Ectodermal cell (in vitro differentiated cells): ENCODE data around the gene NSL1.
"Not testable (repeated sequence)": the region's sequence is repeated elsewhere in the genome, so short reads cannot be mapped to it uniquely, and the experiment has no call there.

Source experiments
- H3K27ac ChIP-seq: 2 replicates; pipeline ENCODE4 v1.7.0; 2013; ENCODE audit warnings: mild to moderate bottlenecking, low read depth, low read length; ENCODE audit not compliant: insufficient read depth, poor library complexity, severe bottlenecking
- H3K27me3 ChIP-seq: 2 replicates; pipeline ENCODE4 v1.7.0; 2013; ENCODE audit warnings: mild to moderate bottlenecking, low read length; ENCODE audit not compliant: insufficient read depth, control insufficient read depth, poor library complexity, severe bottlenecking
- H3K36me3 ChIP-seq: one replicate; pipeline ENCODE4 v1.7.0; 2013; ENCODE audit warnings: low read length; ENCODE audit not compliant: control insufficient read depth, insufficient read depth
- H3K4me1 ChIP-seq: one replicate; pipeline ENCODE4 v1.7.0; 2013; ENCODE audit warnings: low read length; ENCODE audit not compliant: control insufficient read depth, insufficient read depth
- H3K4me3 ChIP-seq: 2 replicates; pipeline ENCODE4 v1.7.0; 2013; ENCODE audit warnings: low read depth, low read length, control low read depth; ENCODE audit not compliant: insufficient read depth
- H3K9me3 ChIP-seq: 2 replicates; pipeline ENCODE4 v1.7.0; 2013; ENCODE audit warnings: mild to moderate bottlenecking, low read length, moderate library complexity; ENCODE audit not compliant: control insufficient read depth
- WGBS, 2 experiments: methylation state at CpG; one replicate each; pipeline ENCODE4 v1.1.7; 2013; ENCODE audit warnings: missing lambda C conversion rate in 2 of 2; 5-methylcytosine and 5-hydroxymethylcytosine counted together

NSL1 gene

DNA sequence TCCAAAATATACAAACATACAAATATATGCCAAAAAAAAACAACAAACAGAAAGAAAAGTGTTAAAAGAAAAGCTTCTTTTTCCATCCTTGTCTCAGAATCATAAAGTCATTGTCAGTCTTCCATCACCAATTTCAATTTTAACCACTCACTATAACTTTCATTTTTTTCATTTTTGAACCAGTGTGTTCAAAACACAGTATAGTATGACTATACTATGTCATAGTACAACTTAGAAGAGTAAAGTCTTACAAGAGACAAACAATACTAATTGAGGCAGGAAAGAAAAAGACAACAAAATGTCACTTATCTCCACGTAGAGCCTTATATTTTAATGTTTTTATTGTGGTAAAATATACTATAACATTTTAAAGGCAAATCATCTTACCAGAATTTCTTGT, 7.6 kb downstream of the NSL1 start:
- H3K27me3 ChIP-seq, result no peaks in the 10 kb centered on the region
- H3K4me3 ChIP-seq, result no peak overlapping the region
- no peaks in the 10 kb centered on the region for H3K4me1 ChIP-seq
- WGBS, 2 experiments, result no CpG with 5 or more reads among the region's 1 CpG
- peaks cover 2% of the 10 kb centered on the region for H3K9me3 ChIP-seq
- no peak overlapping the region for H3K27ac ChIP-seq
- H3K36me3 ChIP-seq, result peaks cover 46% of the 10 kb centered on the region

DNA sequence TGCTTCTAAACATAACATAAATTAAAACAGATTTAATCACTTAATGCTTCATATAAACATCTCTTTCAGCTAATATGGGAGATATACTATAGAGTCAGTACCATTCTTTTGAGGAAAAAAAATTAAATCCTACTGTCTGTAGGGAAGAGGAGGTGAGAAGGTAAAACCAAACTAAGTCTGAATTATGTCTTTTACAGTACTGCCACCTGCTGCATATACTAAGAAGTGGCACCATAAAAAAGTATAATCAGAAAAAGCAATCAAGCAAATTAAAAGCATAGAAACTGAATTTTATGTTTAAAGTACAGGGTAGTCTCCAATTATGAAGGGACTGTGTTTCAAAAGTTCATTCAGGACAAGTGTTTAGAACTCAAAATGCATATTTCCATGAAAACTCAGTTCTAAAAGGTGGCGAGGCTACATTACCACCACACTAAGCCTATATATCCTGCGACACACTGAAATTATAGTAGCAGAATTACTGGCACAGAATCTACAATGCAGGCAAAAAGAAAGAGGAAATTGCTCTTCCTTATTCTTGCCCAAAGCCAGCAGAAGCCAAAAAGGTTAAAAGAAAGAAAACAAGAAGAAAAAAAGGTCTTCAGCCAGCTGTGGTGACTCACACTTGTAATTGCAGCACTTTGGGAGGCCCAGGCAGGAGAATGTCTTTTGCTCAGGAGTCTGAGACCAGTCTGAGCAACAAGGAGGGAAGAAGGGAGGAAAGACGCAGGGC, 9.0 kb downstream of the NSL1 start:
- peaks cover 46% of the 10 kb centered on the region for H3K36me3 ChIP-seq
- H3K27ac ChIP-seq, result no peak overlapping the region
- no peaks in the 10 kb centered on the region for H3K4me1 ChIP-seq
- no peaks in the 10 kb centered on the region for H3K27me3 ChIP-seq
- WGBS, 2 experiments, result 92 to 97% methylated on average over 3 of the region's 3 CpGs
- H3K4me3 ChIP-seq, result no peak overlapping the region
- peaks cover 2% of the 10 kb centered on the region for H3K9me3 ChIP-seq

DNA sequence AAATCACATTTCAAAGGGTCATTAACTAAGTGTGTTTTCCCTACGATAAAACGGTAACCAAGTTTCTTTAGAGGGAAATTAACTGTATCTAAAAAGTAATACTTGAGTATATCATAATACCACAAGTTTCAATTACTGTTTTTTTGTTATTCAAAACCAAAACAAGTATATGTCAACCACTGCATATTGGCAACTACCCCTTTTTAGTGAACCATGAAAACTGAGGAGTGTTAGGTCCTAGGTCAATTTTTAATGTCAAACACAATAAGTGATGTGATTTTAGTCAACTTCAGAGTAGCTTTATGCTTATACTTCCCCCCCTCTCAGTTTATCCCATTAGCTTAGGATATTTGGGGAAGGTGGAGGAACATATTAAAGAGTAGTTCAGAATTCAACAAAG, 10.4 kb downstream of the NSL1 start:
- Histone ChIP-seq H3K36me3 (peaks cover 38% of the 10 kb centered on the region), H3K27me3 (no peaks in the 10 kb centered on the region), H3K4me1 (no peaks in the 10 kb centered on the region), H3K27ac (no peak overlapping the region), H3K9me3 (peaks cover 2% of the 10 kb centered on the region), H3K4me3 (no peak overlapping the region)
- 100% methylated on average over 2 of the region's 2 CpGs; no CpG with 5 or more reads in 1 of the 2 experiments for WGBS, 2 experiments

DNA sequence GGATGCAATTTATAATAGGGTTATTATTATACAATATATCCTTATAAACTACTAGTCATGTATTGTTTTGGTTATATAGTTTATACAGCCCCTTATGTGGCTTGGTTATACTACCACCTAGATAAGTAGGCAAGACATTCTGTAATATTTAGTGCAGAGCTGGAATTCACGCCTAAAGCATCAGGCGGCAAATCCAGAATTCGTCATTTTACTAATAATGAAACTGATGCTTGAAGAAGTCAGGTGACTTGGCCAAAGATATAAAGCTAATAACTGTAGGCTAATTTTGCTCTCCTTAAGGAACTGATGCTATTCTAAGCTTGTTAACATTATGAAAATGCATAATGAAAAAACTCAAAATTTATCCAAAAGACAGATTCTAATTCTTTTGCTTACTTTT, 10.8 kb downstream of the NSL1 start:
- Histone ChIP-seq H3K27me3 (no peaks in the 10 kb centered on the region), H3K36me3 (peaks cover 38% of the 10 kb centered on the region), H3K9me3 (peaks cover 2% of the 10 kb centered on the region), H3K27ac (no peak overlapping the region), H3K4me1 (no peaks in the 10 kb centered on the region), H3K4me3 (no peak overlapping the region)
- WGBS, 2 experiments, result 98% methylated on average over 3 of the region's 3 CpGs

DNA sequence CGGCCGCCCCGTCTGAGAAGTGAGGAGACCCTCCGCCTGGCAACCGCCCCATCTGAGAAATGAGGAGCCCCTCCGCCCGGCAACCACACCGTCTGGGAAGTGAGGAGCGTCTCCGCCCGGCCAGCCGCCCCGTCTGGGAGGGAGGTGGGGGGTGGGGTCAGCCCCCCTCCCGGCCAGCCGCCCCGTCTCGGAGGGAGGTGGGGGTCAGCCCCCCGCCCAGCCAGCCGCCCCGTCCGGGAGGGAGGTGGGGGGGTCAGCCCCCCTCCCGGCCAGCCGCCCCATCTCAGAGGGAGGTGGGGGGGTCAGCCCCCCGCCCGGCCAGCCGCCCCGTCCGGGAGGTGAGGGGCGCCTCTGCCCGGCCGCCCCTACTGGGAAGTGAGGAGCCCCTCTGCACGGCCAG, 12.5 kb downstream of the NSL1 start:
- not testable (repeated sequence) for H3K4me3 ChIP-seq, H3K4me1 ChIP-seq, H3K27me3 ChIP-seq, H3K9me3 ChIP-seq, H3K27ac ChIP-seq
- WGBS, 2 experiments, result 94 to 99% methylated on average over 16 to 24 of the region's 32 CpGs
- H3K36me3 ChIP-seq, result peaks cover 30% of the 10 kb centered on the region

DNA sequence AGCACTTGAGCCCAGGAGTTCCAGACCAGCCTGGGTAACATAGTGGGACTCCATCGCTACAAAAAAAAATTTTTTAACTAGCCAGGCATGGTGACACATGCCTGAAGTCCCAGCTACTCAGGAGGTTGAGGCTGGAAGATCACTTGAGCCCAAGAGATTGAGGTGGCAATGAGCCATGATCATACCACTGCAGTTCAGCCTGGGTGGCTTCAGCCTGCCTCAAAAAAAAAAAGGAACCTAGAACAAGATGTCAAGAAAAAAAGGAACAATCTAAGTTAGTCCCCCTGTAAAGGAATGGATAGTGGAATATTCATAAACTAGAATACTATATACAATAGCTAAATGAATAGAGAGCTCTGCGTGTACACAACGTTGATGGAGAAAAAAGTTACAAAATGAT, 14.4 kb downstream of the NSL1 start:
- Histone ChIP-seq H3K27me3 (no peaks in the 10 kb centered on the region), H3K4me1 (no peaks in the 10 kb centered on the region), H3K27ac (no peak overlapping the region), H3K36me3 (peaks cover 15% of the 10 kb centered on the region), H3K4me3 (no peak overlapping the region), H3K9me3 (peaks cover 2% of the 10 kb centered on the region)
- WGBS, 2 experiments, result 85 to 98% methylated on average over 1 of the region's 3 CpGs

DNA sequence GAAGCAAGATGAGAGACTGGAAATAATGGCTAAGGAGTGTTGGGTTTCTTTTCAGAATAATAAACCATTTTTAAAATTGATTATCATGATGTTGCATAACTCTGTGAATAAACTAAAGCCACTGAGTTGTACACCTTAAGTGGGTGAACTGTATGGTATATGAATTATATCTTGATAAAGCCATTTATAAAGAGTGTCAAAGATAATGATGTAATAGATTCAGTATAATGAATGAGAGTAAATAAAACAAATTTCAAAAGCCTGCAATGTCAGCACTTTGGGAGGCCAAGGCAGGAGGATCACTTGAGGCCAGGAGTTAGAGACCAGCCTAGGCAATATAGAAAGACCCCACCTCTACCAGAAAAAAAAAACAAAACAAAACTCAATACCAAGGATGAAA, 16.3 kb downstream of the NSL1 start:
- Histone ChIP-seq H3K4me3 (no peak overlapping the region), H3K4me1 (no peaks in the 10 kb centered on the region), H3K27ac (no peak overlapping the region), H3K36me3 (peaks cover 6% of the 10 kb centered on the region), H3K27me3 (no peaks in the 10 kb centered on the region), H3K9me3 (no peaks in the 10 kb centered on the region)

DNA sequence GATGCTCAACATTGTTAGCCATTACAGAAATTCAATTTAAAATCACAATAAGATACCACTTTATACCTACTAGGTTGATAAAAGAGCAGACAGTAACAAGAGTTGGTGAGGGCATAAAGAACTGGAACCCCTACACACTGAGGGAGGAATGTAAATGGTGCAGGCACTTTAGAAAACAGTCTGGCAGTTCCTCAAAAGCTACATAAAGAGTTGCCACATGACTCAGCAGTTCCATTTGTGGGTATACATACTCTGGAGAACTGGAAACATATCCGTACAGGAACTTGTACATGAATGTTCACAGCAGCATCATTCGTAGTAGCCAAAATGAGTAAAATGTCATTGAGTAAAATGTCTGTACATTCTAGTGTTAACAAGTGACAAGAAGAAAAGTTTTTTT, 17.0 kb downstream of the NSL1 start:
- Histone ChIP-seq H3K4me3 (no peak overlapping the region), H3K9me3 (peaks cover 2% of the 10 kb centered on the region), H3K4me1 (no peaks in the 10 kb centered on the region), H3K27me3 (no peaks in the 10 kb centered on the region), H3K27ac (no peak overlapping the region), H3K36me3 (peaks cover 11% of the 10 kb centered on the region)
- 93 to 97% methylated on average over 2 of the region's 2 CpGs for WGBS, 2 experiments

DNA sequence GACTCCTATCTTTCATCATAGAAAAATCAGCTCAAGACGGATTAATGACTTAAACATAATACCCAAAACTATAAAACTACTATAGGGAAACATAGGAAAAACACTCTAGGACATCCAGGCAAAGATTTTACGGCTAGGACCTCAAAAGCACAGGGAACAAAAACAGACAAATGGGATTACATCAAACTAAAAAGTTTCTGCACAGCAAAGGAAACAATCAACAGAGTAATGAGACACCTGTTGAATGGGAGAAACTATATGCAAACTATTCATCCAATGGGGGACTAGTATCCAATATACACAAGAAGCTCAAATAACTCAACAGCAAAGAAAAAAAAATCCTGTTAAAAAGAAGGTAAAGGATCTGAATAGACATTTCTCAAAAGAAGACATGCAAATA, 18.6 kb downstream of the NSL1 start:
- H3K9me3 ChIP-seq, result peaks cover 5% of the 10 kb centered on the region
- H3K27me3 ChIP-seq, result no peaks in the 10 kb centered on the region
- no peak overlapping the region for H3K27ac ChIP-seq
- no peaks in the 10 kb centered on the region for H3K4me1 ChIP-seq
- peaks cover 11% of the 10 kb centered on the region for H3K36me3 ChIP-seq
- H3K4me3 ChIP-seq, result no peak overlapping the region
- 92 to 96% methylated on average over 2 of the region's 2 CpGs for WGBS, 2 experiments

DNA sequence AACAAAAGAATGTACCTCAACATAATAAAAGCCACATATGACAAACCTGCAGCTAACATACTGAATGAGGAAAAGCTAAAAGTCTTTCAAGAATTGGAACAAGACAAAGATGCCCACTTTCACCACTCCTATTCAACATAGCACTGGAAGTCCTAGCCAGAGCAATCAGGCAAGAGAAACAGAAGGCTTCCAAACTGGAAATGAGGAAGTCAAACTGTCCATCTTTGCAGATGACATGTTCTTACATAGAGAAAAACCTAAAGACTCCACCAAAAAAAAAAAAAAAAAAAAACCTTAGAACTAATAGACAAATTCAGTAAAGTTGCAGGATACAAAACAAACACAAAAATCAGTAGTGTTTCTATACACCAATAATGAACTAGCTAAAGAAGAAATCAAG, 20.2 kb downstream of the NSL1 start:
- H3K27me3 ChIP-seq, result no peaks in the 10 kb centered on the region
- peaks cover 14% of the 10 kb centered on the region for H3K36me3 ChIP-seq
- H3K9me3 ChIP-seq, result peaks cover 5% of the 10 kb centered on the region
- no peak overlapping the region for H3K4me3 ChIP-seq
- no peaks in the 10 kb centered on the region for H3K4me1 ChIP-seq
- H3K27ac ChIP-seq, result no peak overlapping the region
